Progenitor cell of endocrine pancreas (in vitro differentiated cells): ENCODE results near the gene HUS1. TPM values are rescaled to one million over a fixed set of nuclear protein-coding genes. Genes with fewer than 3 reads are reported as not detected.

Experiments
- DNase-seq: peaks from one replicate; pipeline ENCODE4 v3.0.0; 2021; ENCODE audit warnings: low spot score; ENCODE audit not compliant: unreplicated experiment
- H3K27ac Mint-ChIP-seq: 2 replicates; pipeline ENCODE4 v1.8.0; 2021; ENCODE audit warnings: mild to moderate bottlenecking, moderate library complexity, mixed read lengths
- H3K27me3 Mint-ChIP-seq: 2 replicates; pipeline ENCODE4 v1.8.0; 2021; ENCODE audit warnings: mixed read lengths
- H3K36me3 Mint-ChIP-seq: 2 replicates; pipeline ENCODE4 v1.8.0; 2022; ENCODE audit warnings: mixed read lengths; ENCODE audit not compliant: insufficient read depth
- H3K4me1 Mint-ChIP-seq: 2 replicates; pipeline ENCODE4 v1.8.0; 2021; ENCODE audit warnings: low read depth, mixed read lengths
- H3K4me3 Mint-ChIP-seq: 2 replicates; pipeline ENCODE4 v1.8.0; 2021; ENCODE audit warnings: low read depth, mild to moderate bottlenecking, moderate library complexity, mixed read lengths
- H3K9me3 Mint-ChIP-seq: 2 replicates; pipeline ENCODE4 v1.8.0; 2021; ENCODE audit warnings: low read depth, mixed read lengths
- CTCF ChIP-seq: fragments of 200-600 bp; sonication (generic); IDR thresholded peaks from one replicate; pipeline ENCODE4 v1.5.0; 2021; ENCODE audit warnings: antibody characterized with exemption, mild to moderate bottlenecking; ENCODE audit not compliant: unreplicated experiment
- long read RNA-seq: library from polyadenylated mRNA; unstranded; transcript quantifications from one replicate; pipeline ENCODE4 v2.0.0, GENCODE V29; 2020
- total RNA-seq: library from RNA; stranded (reverse); gene quantifications from 2 replicates; pipeline ENCODE4 v1.2.1, GENCODE V29; 2021

Gene HUS1
- total RNA-seq: 45.1 and 50.0 TPM in 2 replicates
- long read RNA-seq, transcript HUS1-201 (8 exons, 2,935 nt): major isoform, 13 of 54 reads
- long read RNA-seq, partial matches to known transcripts: 3 of 54 reads
- long read RNA-seq, other reads (novel, unspliced or antisense): 35 of 54 reads

- H3K27ac Mint-ChIP-seq: peak within 1 kb of the TSS; percentile 98
- no peaks in the 10 kb centered on the region for H3K9me3 Mint-ChIP-seq
- H3K27me3 Mint-ChIP-seq: no peaks in the 10 kb centered on the region
- no peak for TF ChIP-seq CTCF
- H3K4me1 Mint-ChIP-seq: peaks cover 13% of the 10 kb centered on the region
- DNase-seq: peak; percentile 73
- peak within 1 kb of the TSS; percentile 90 for H3K4me3 Mint-ChIP-seq
- H3K36me3 Mint-ChIP-seq: peaks cover 13% of the 10 kb centered on the region
Observed at GRCh38 chr7:47979145-47979831, at the start of gene HUS1. Gene HUS1, minus strand, starts transcription at chr7:47979615. Its CDS starts 96 bp downstream, at chr7:47979519.

- Mint-ChIP-seq H3K27ac (no peak within 1 kb of the TSS), H3K9me3 (peaks cover 6% of the 10 kb centered on the region), H3K4me1 (no peaks in the 10 kb centered on the region), H3K4me3 (no peak within 1 kb of the TSS), H3K36me3 (no peaks in the 10 kb centered on the region), H3K27me3 (peaks cover 18% of the 10 kb centered on the region)
- TF ChIP-seq CTCF: no peak
- no peak for DNase-seq
Observed at GRCh38 chr7:48028938-48029337, 49.5 kb upstream of the HUS1 start, which contains the start of gene SUN3. Gene SUN3, minus strand, starts transcription at chr7:48029107. Its CDS starts 169 bp downstream, at chr7:48028938.

DNA sequence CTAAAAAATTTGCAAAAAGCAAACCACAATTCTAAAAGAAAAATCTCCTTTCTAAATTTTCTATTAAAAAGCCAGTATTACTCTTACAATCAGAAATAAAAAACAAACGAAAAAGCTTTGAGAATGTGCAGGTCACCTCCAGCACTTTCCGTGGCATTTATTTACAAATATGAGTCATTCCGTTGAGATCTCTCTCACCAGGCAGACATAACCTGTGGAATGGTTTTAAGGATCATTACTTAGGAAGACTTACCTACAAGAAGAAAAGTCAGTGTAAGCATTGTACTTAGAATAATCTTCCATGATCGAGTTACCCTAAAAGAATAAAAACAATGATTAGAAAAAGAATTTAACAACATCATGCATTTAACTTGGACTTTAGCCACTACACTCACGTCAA lies 46.2 kb upstream of the HUS1 start:
- no peaks in the 10 kb centered on the region for H3K27me3 Mint-ChIP-seq
- TF ChIP-seq CTCF: no peak

DNA sequence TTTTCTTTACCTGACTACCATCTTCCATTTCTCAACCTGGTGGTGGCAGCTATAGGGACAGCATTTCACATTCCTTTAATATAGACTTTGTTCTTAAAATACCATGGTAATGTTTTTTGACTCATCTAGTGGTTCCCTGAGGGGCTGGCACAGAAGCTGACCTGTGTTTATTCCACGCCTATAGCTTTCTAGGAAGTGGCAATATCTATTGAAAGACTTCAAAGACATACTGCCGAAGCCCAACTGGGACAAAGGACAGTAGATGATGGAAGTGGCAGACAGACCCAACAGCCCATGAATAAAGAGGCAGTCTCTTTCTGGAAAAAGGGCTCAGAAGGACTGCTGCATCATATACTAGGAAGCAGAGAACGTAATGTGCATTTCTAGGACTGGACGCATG lies 38.3 kb upstream of the HUS1 start:
- H3K27me3 Mint-ChIP-seq: no peaks in the 10 kb centered on the region
- DNase-seq: no peak
- no peak for TF ChIP-seq CTCF
- H3K9me3 Mint-ChIP-seq: peaks cover 11% of the 10 kb centered on the region
- no peaks in the 10 kb centered on the region for H3K36me3 Mint-ChIP-seq
- no peak overlapping the region for H3K4me3 Mint-ChIP-seq
- no peaks in the 10 kb centered on the region for H3K4me1 Mint-ChIP-seq
- H3K27ac Mint-ChIP-seq: no peak overlapping the region

More for the DNA sequence above, 46.2 kb upstream of the HUS1 start:
- no peak overlapping the region for H3K4me3 Mint-ChIP-seq
- H3K27ac Mint-ChIP-seq: no peak overlapping the region
- no peak for DNase-seq
- no peaks in the 10 kb centered on the region for H3K4me1 Mint-ChIP-seq
- H3K9me3 Mint-ChIP-seq: peaks cover 9% of the 10 kb centered on the region
- no peaks in the 10 kb centered on the region for H3K36me3 Mint-ChIP-seq

GRCh38 chr7:48016641-48017040 lies 37.2 kb upstream of the HUS1 start:
- DNase-seq: no peak
- Mint-ChIP-seq H3K9me3 (peaks cover 11% of the 10 kb centered on the region), H3K4me3 (no peak overlapping the region)

More at GRCh38 chr7:48016641-48017040, 37.2 kb upstream of the HUS1 start:
- H3K27ac Mint-ChIP-seq: no peak overlapping the region
- no peaks in the 10 kb centered on the region for H3K36me3 Mint-ChIP-seq
- TF ChIP-seq CTCF: no peak
- H3K27me3 Mint-ChIP-seq: no peaks in the 10 kb centered on the region
- no peaks in the 10 kb centered on the region for H3K4me1 Mint-ChIP-seq
